Tibial nerve (tissue), 4 donors: Measurements from ENCODE around the gene COA5. TPM values are rescaled to one million over a fixed set of nuclear protein-coding genes. Genes with fewer than 3 reads are reported as not detected.

Experiments used
- DNase-seq, 2 donors: peaks; one replicate each; pipeline ENCODE4 v3.0.0-alpha.2; 2019; ENCODE audit warnings: low spot score in 2 of 2
- H3K27ac ChIP-seq, 4 donors: fragments of 200-600 bp; sonication (generic) in 3 of 4; one replicate each; pipeline ENCODE4 v1.5.1; 2017 to 2019; ENCODE audit warnings: mild to moderate bottlenecking in 1 of 4
- H3K27me3 ChIP-seq, 2 donors: fragments of 200-600 bp; sonication (generic) in 1 of 2; one replicate each; pipeline versions ENCODE4 v1.5.1 to v1.6.0; 2017 to 2019
- H3K36me3 ChIP-seq, 3 donors: fragments of 200-600 bp; sonication (generic); one replicate each; pipeline ENCODE4 v1.5.1; 2018 to 2019
- H3K4me1 ChIP-seq, 4 donors: fragments of 200-600 bp; sonication (generic) in 3 of 4; one replicate each; pipeline ENCODE4 v1.5.1; 2017 to 2019
- H3K4me3 ChIP-seq, 4 donors: fragments of 200-600 bp; sonication (generic) in 3 of 4; one replicate each; pipeline ENCODE4 v1.5.1; 2017 to 2019; ENCODE audit warnings: mild to moderate bottlenecking in 1 of 4, moderate library complexity in 1 of 4
- H3K9me3 ChIP-seq, 4 donors: fragments of 200-600 bp; sonication (generic) in 3 of 4; one replicate each; pipeline ENCODE4 v1.5.1; 2017 to 2019
- CTCF ChIP-seq, 5 experiments: fragments of 200-600 bp in 3 of 5; fragments of 450-650 bp in 2 of 5; sonication (generic) in 3 of 5; IDR thresholded peaks; one replicate each; pipeline ENCODE4 v1.5.1; 2016 to 2019; ENCODE audit warnings: antibody characterized with exemption in 5 of 5, mild to moderate bottlenecking in 3 of 5, moderate library complexity in 2 of 5
- EP300 ChIP-seq, 2 donors: sonication (generic); formaldehyde crosslinking; IDR thresholded peaks; one replicate each; pipeline ENCODE4 v1.6.1; 2017; ENCODE audit warnings: antibody characterized with exemption in 2 of 2, mild to moderate bottlenecking in 1 of 2
- POLR2A ChIP-seq, 2 donors: fragments of 450-650 bp; IDR thresholded peaks; one replicate each; pipeline ENCODE4 v1.6.1; 2017; ENCODE audit warnings: antibody characterized with exemption in 2 of 2, mild to moderate bottlenecking in 2 of 2, moderate library complexity in 2 of 2
- WGBS, 2 donors: methylation state at CpG; one replicate each; pipeline ENCODE4 v1.1.5; 2018; 5-methylcytosine and 5-hydroxymethylcytosine counted together
- total RNA-seq, 4 donors: library from RNA; depleted of rRNA; stranded (reverse); fragments of >200 nt; gene quantifications; one replicate each; pipeline ENCODE4 v1.1.0, GENCODE V29; 2016

COA5 gene
- total RNA-seq, 4 donors from 2014 or later: 23.1 to 46.8 (median 33.7) TPM

GRCh38 chr2:98578231-98578630 is 30.1 kb downstream of the COA5 start:
- Histone ChIP-seq H3K4me1 (no peaks in the 10 kb centered on the region), H3K36me3 (peaks cover 0 to 96% (median 5%) of the 10 kb centered on the region in 3 donors), H3K27me3 (no peaks in the 10 kb centered on the region), H3K9me3 (no peaks in the 10 kb centered on the region), H3K27ac (no peak overlapping the region), H3K4me3 (no peak overlapping the region)
- 85 to 90% methylated on average over 8 to 9 of the region's 9 CpGs for WGBS, 2 donors
- TF ChIP-seq EP300 (IDR thresholded peaks at IDR 0.05) (no peak), CTCF (IDR thresholded peaks at IDR 0.05) (no peak), POLR2A (IDR thresholded peaks at IDR 0.05) (no peak)
- DNase-seq: no peak

- no peak overlapping the region for H3K4me3 ChIP-seq
- 71 to 78% methylated on average over 10 of the region's 10 CpGs for WGBS, 2 donors
- peaks cover 0 to 97% (median 2%) of the 10 kb centered on the region in 3 donors for H3K36me3 ChIP-seq
- no peaks in the 10 kb centered on the region for H3K4me1 ChIP-seq
- no peak overlapping the region for H3K27ac ChIP-seq
- TF ChIP-seq EP300 (IDR thresholded peaks at IDR 0.05): no peak
- TF ChIP-seq POLR2A (IDR thresholded peaks at IDR 0.05): no peak
- TF ChIP-seq CTCF (IDR thresholded peaks at IDR 0.05): no peak
- H3K27me3 ChIP-seq: no peaks in the 10 kb centered on the region
- no peak for DNase-seq
- no peaks in the 10 kb centered on the region for H3K9me3 ChIP-seq
Observed at GRCh38 chr2:98577313-98577712, 31.0 kb downstream of the COA5 start.

GRCh38 chr2:98576666-98577312 is 31.5 kb downstream of the COA5 start:
- H3K36me3 ChIP-seq: peaks cover 0 to 97% (median 0%) of the 10 kb centered on the region in 3 donors

DNA sequence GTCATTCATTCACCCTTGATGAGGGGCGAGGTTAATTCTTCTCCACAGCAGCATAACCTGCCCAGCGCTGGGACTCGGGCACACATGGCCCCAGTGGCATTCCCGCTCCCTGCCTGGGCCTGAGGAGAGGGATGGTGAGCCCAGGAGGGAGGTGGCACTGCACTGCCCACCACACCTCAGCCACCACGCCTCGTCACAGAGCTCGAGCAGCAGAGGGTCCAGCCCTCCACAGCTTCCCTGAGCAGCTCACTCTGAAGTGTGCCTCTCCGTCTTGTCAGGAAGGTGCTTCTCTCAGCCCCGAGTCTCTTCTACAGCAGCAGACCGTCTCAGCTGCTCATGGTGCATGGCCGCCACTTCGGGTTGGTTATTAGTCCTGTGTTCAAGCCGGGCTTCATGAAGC is 34.9 kb downstream of the COA5 start:
- Histone ChIP-seq H3K9me3 (no peaks in the 10 kb centered on the region), H3K27me3 (no peaks in the 10 kb centered on the region), H3K27ac (no peak overlapping the region), H3K4me1 (no peaks in the 10 kb centered on the region), H3K4me3 (no peak overlapping the region), H3K36me3 (peaks cover 0 to 99% (median 0%) of the 10 kb centered on the region in 3 donors)
- no peak for DNase-seq
- no peak for TF ChIP-seq POLR2A (IDR thresholded peaks at IDR 0.05)
- no peak for TF ChIP-seq CTCF (IDR thresholded peaks at IDR 0.05)
- no peak for TF ChIP-seq EP300 (IDR thresholded peaks at IDR 0.05)
- WGBS, 2 donors: 92 to 94% methylated on average over 13 of the region's 13 CpGs

More at GRCh38 chr2:98576666-98577312, 31.5 kb downstream of the COA5 start:
- Histone ChIP-seq H3K4me3 (no peak overlapping the region), H3K27ac (no peak overlapping the region), H3K4me1 (no peaks in the 10 kb centered on the region), H3K9me3 (no peaks in the 10 kb centered on the region), H3K27me3 (no peaks in the 10 kb centered on the region)
- TF ChIP-seq CTCF (IDR thresholded peaks at IDR 0.05): no peak
- no peak for DNase-seq
- 90 to 97% methylated on average over 16 to 17 of the region's 22 CpGs for WGBS, 2 donors

GRCh38 chr2:98572676-98573075 is 35.6 kb downstream of the COA5 start:
- peaks cover 0 to 99% (median 0%) of the 10 kb centered on the region in 3 donors for H3K36me3 ChIP-seq
- no peaks in the 10 kb centered on the region for H3K9me3 ChIP-seq
- H3K4me1 ChIP-seq: no peaks in the 10 kb centered on the region
- no peaks in the 10 kb centered on the region for H3K27me3 ChIP-seq
- H3K4me3 ChIP-seq: no peak overlapping the region
- no peak for DNase-seq
- H3K27ac ChIP-seq: no peak overlapping the region
- no peak for TF ChIP-seq EP300 (IDR thresholded peaks at IDR 0.05)
- no peak for TF ChIP-seq CTCF (IDR thresholded peaks at IDR 0.05)
- TF ChIP-seq POLR2A (IDR thresholded peaks at IDR 0.05): no peak
- 83 to 89% methylated on average over 15 of the region's 15 CpGs for WGBS, 2 donors
